Muscle of leg (tissue), 11 donors: ENCODE measurements around the gene IRF2BP2. TPM values are rescaled to one million over a fixed set of nuclear protein-coding genes. Genes with fewer than 3 reads are reported as not detected.

Experiments
- DNase-seq: peaks from one replicate; pipeline ENCODE4 v3.0.0; 2013
- H3K27ac ChIP-seq: one replicate; pipeline ENCODE4 v1.5.1; 2013; ENCODE audit warnings: mild to moderate bottlenecking, low read length, control low read depth
- H3K27me3 ChIP-seq: one replicate; pipeline ENCODE4 v1.6.1; 2013; ENCODE audit warnings: low read length; ENCODE audit not compliant: control insufficient read depth, insufficient read depth
- H3K36me3 ChIP-seq: one replicate; pipeline ENCODE4 v1.6.1; 2013; ENCODE audit warnings: low read length; ENCODE audit not compliant: control insufficient read depth, insufficient read depth
- H3K4me1 ChIP-seq: one replicate; pipeline ENCODE4 v1.6.1; 2013; ENCODE audit warnings: low read length; ENCODE audit not compliant: control insufficient read depth, insufficient read depth
- H3K4me3 ChIP-seq: one replicate; pipeline ENCODE4 v1.5.1; 2013; ENCODE audit warnings: low read length, control low read depth
- H3K9me3 ChIP-seq: replicated peaks from 2 replicates; pipeline ENCODE4 v1.6.1; 2013; ENCODE audit warnings: low read depth, low read length; ENCODE audit not compliant: control insufficient read depth
- WGBS: methylation state at CpG from one replicate; pipeline ENCODE4 v1.1.5; 2013; ENCODE audit warnings: missing lambda C conversion rate; ENCODE audit not compliant: insufficient coverage; 5-methylcytosine and 5-hydroxymethylcytosine counted together
- polyA plus RNA-seq, 8 donors: library from polyadenylated mRNA; unstranded; fragments of 120-200 nt; gene quantifications; one replicate each; pipeline versions ENCODE4 v1.2.1 to v1.2.3, GENCODE V29; 2013; ENCODE audit warnings: inconsistent platforms in 1 of 8, low replicate concordance in 1 of 8; ENCODE audit not compliant: insufficient read length in 8 of 8, insufficient read depth in 1 of 8
- total RNA-seq: library from RNA; stranded (reverse); fragments of 120-200 nt; gene quantifications from one replicate; pipeline ENCODE4 v1.2.4, GENCODE V29; 2013

The IRF2BP2 gene
- total and polyA plus RNA-seq, 9 donors = 59.9 to 93.0 (median 76.2) TPM

DNA sequence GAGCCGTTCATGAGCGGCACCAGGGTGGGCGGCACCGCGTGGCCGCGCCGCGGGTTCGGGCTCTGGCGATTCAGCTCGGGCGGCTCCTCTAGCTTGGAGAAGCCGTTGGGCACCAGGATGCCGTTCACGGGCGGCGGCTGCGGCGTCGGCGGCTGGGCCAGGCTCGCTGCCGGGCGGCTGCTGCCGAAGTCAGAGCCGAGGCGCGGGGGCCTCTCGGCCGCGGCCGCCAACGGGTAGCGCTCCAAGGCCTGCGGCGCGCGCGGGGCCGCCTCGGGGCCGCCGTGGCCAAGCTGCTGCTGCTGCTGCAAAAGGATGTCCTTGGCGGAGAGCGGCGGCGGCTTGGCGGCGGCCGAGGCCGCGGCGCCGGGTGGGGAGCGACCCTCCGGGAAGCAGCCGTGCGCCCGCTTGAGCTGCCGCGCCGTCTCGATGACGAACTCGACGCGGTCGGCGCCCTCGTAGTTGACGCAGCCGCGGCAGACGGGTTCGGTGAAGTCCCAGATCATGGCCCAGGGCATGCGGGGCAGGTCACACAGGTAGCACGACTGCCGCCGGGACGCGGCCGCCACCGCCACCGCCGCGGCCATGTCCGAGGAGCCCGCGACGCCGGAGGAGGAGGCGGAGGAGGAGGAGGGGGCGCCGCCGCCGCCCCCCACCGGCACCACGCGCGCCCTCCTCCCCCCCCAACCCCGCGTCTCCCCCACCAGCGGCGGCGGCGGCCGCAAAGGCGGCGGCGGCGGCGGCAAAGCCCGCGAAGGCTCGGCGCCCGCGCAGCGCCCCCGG lies 877 bp downstream of the IRF2BP2 start:
- peak; percentile 53 for DNase-seq
- Histone ChIP-seq H3K4me3 (peak overlapping the region; percentile 75), H3K36me3 (peaks cover 25% of the 10 kb centered on the region), H3K9me3 (no peaks in the 10 kb centered on the region), H3K27ac (peak overlapping the region; percentile 85), H3K27me3 (no peaks in the 10 kb centered on the region), H3K4me1 (peaks cover 38% of the 10 kb centered on the region)
- under 1% methylated on average over 105 of the region's 121 CpGs for WGBS

DNA sequence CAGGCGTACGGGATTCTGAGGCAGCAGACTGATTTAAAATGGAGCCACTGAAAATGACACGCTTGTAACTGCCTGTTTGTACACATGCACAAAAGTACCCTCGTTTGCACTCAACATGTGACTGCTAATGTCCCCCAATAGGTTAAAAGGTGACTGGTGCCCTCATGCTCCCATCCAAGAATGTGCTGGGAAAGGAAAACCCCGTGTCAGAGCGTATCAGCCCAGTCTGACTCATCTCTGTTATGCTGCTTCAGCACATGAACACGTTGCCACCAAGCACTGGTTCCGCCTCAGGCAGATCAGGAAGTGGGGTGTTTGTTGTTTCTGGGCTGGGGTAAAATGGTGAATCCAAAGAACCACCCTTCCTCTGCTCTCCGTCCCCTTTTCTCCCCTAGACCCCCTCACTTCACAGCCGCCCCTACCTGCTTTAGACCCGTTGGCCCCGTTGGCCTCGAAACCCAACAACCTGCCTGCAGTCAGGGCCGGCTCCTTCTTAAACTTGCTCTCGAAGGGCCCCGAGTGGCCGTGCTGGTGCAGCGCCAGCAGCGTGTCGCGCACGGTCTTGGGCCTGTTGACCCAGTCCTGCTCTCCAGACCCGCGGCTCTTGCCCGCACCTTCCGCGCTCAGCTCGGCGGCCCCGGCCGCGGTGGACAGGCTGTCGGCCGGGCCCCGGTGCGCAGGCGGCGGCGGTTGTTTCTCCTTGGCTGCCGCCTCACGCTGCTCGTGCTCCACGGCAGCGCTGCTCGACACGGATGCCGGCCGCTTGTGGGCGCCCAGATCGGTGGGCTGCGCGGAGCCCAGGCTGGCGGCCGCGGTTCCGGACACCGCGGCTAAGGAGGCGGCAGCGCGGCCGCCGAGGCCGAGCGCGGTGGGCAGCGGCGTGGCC lies 1.7 kb downstream of the IRF2BP2 start:
- DNase-seq = peak; percentile 93
- peaks cover 27% of the 10 kb centered on the region for H3K36me3 ChIP-seq
- no peaks in the 10 kb centered on the region for H3K9me3 ChIP-seq
- peak overlapping the region; percentile 75 for H3K4me3 ChIP-seq
- peaks cover 35% of the 10 kb centered on the region for H3K4me1 ChIP-seq
- no peaks in the 10 kb centered on the region for H3K27me3 ChIP-seq
- H3K27ac ChIP-seq = peak overlapping the region; percentile 98
- under 1% methylated on average over 65 of the region's 68 CpGs for WGBS

DNA sequence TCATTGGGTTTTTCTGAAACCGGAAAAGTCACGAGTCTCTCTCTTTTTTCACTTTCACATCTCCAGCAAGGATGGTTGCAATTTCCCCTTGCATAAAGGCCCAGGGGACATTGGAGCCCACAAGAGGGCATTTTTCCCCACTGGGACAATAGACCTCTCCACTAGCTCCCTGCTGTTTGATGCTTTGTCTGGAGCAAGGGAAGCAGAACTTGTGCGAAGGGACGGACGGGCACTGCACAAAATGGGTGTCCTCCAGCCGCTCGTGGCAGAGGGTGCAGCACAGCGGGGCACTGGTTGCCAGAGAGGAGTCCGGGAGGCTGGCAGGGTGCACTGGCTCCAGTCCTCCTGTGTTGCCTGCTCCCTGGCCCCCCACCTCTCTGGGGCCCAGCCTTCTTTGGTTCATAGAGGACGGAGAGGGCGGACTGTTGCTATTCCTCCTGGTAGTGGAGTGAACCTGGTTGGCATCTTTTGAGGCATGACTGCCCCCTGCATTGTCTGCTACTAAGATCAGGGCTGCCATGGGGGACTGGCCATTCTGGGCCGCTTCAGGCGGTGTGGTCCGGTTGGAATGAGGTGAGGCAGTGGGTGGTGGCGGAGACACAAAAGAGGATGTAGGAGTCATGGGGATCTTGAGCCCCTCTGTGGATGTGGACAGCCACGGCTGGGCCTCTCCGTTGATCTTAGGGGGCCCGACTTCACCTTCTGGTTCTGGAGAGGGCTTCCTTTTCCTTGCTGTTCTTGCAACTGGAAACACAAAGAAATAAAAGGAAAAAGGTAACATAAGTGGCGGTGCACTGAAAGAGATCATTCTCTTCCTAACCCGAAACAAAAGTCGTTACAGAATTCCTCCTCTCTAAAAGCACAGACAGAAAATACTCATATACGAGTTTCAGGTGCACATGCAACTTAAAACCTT lies 2.6 kb downstream of the IRF2BP2 start:
- peak; percentile 56 for DNase-seq
- Histone ChIP-seq H3K9me3 (no peaks in the 10 kb centered on the region), H3K27me3 (no peaks in the 10 kb centered on the region), H3K36me3 (peaks cover 27% of the 10 kb centered on the region), H3K4me1 (peaks cover 30% of the 10 kb centered on the region), H3K4me3 (peak overlapping the region; percentile 75), H3K27ac (peak overlapping the region; percentile 98)
- WGBS = 3% methylated on average over 13 of the region's 22 CpGs

DNA sequence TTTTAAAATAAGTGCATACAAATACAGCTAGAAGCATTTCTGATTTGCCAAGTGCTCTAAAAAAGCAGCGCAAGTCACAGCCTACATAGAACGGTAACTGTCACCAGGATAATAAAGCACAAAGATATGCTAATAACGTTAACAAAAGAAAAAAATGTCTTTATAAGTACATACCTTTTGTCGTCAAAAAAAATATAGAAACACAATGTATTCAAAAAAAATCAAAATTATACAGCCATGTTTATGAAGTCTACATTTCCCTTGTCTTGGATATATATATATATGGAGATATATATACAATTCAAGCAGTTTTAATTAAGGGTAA lies 3.2 kb downstream of the IRF2BP2 start:
- Histone ChIP-seq H3K27me3 (no peaks in the 10 kb centered on the region), H3K36me3 (peaks cover 27% of the 10 kb centered on the region), H3K4me3 (peak overlapping the region; percentile 75), H3K27ac (peak overlapping the region; percentile 98), H3K9me3 (no peaks in the 10 kb centered on the region), H3K4me1 (peaks cover 24% of the 10 kb centered on the region)
- no peak for DNase-seq
- WGBS = no CpG with 5 or more reads among the region's 4 CpGs

DNA sequence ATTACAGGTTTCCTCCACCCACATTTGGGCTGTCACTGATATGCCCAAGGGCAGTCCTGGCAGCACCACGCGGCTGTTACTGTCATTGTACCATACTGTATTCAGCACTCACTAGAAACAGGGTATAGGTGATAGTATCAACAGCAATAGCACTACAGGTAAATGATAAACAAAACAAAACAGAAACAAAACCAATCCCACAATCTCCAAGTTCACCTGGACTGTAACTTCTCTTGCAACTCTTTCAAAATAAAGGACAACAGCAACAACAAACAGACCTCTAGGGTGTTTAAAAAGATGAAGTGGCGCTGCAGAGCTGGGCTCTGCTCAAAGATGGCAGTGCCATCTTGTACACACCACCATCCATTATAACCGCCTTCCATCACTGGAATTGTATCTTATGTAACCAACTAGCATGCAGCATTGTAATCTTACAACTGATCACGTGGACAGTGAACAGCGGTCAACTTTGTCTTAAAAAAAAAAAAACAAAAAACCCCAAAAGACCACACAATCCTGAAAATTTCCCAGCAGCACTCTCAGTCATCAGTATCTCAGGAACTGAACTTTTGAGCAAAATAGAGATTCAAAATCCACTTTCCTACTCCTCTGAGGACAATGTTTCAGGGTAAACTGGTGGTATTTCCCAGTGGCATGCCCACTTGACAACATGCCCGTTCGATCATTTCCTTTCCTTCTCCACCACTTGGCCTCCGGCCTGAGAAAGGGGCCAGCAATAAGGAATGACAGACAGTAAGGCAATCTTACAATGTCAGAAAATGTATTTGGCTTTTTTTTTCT lies 3.8 kb downstream of the IRF2BP2 start:
- peaks cover 21% of the 10 kb centered on the region for H3K4me1 ChIP-seq
- peak overlapping the region; percentile 75 for H3K4me3 ChIP-seq
- H3K9me3 ChIP-seq = no peaks in the 10 kb centered on the region
- H3K36me3 ChIP-seq = peaks cover 27% of the 10 kb centered on the region
- no peaks in the 10 kb centered on the region for H3K27me3 ChIP-seq
- H3K27ac ChIP-seq = peak overlapping the region; percentile 98
- DNase-seq = peak; percentile 79
- WGBS = 0% methylated on average over 1 of the region's 9 CpGs

DNA sequence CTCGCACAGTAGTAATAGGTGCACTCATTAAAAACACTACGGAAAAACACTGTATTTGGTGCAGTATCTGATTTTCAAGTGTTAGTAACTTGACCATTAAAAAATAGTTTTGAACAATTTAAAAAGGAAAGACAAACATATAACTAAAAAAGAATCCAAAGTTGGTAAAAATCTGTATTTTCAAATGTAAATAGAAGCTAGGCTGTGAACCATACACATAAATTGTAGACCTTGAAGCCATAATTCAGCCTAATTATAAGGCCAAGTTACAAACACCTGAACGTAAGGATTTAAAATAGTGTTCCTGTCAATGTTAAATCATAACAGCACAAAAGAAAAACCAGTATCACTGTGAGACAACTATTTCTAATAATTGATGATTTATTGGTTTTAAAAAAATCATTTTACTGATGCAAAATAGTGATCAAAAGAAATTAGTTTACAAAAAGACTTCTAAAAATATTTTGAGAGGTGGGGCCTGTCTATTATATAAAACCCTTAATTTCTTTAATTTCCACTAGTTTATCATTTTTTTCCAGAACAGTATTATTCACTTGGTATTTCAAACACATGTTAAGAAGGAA lies 4.5 kb downstream of the IRF2BP2 start:
- H3K4me1 ChIP-seq = peaks cover 27% of the 10 kb centered on the region
- WGBS = no CpG with 5 or more reads among the region's 3 CpGs

DNA sequence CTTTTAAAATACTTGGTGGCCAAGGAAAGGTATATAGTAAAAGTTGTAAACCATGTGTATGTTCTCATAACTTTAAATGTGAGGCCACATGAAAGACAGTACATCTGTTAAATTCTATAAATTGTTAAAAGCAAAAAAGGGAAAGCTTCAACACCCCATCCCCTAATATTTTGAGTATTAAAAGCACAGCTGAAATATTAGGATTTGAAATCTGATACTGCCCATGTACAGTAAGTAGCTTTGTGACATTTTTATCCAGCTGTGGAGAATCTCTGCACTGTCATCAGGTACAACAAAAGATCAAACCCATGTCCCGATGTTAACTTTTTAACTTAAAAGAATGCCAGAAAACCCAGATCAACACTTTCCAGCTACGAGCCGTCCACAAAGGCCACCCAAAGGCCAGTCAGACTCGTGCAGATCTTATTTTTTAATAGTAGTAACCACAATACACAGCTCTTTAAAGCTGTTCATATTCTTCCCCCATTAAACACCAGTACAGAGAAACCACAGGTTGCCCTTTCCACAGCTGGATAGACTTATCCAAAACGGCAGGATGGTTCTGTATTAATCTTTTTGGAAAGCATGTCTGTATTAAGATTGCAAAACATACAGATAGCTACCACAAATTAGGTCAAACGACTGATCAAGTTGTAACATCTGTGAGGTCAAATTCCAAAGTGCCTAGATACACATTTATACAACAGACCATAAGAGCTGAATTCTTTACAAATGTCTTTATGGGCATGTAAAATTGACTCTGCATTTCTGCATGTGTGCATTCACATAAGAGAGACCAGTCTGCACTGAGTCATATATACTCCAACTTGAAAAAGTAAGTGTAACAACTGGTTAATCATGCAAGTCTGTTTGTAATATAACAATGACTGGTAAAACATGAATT lies 5.2 kb downstream of the IRF2BP2 start:
- peak overlapping the region; percentile 75 for H3K4me3 ChIP-seq
- 0% methylated on average over 3 of the region's 6 CpGs for WGBS
- H3K36me3 ChIP-seq = peaks cover 27% of the 10 kb centered on the region
- DNase-seq = peak; percentile 66
- peaks cover 30% of the 10 kb centered on the region for H3K4me1 ChIP-seq
- no peaks in the 10 kb centered on the region for H3K9me3 ChIP-seq
- peak overlapping the region; percentile 98 for H3K27ac ChIP-seq
- H3K27me3 ChIP-seq = no peaks in the 10 kb centered on the region

More for the DNA sequence above, 4.5 kb downstream of the IRF2BP2 start:
- Histone ChIP-seq H3K9me3 (no peaks in the 10 kb centered on the region), H3K4me3 (peak overlapping the region; percentile 75), H3K27ac (peak overlapping the region; percentile 98), H3K27me3 (no peaks in the 10 kb centered on the region), H3K36me3 (peaks cover 27% of the 10 kb centered on the region)
- no peak for DNase-seq

DNA sequence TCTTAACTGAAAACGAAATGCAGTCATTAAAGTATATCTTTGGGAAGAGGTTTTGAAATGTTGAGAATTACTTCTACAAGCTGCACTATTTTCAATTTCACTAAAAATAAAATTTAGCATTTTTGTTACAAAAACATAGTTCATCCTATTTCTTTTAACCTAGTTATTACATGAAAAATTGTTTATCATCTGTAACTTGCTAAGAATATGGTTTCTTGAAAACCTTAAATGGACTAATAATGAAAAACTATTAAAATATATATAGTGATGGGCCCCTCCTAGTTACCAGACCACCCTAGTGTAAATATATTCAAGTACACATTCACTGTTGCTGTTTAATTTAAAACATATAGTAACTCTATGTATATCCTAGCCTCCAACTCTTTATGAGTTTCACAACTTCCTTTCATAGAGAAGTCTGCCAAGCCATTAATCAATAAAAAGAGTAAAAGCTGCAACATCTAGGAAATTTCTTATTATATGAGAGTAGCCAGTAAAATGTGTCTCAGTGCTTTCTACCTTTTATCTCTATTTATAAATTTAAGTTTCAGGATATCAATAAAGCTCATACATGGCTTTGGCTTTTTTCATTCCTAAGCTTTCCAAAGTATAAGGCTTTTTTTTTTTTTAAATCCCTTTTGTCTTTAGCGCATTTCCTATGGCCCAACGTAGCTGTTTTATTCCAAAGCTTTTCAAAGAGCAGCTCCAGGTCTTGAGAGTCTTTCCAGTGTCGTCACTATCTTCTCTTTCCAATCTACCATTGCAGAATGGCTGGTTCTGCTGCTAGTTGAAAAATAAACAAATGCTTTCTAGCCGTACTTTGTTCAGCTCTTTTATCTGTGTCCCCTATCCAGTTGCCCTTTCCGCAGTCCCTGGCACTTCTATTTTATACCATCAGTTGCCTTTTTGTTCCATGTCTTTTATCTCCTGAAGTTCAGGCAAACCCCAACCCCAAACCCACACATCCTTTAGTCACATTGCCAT lies 6.5 kb downstream of the IRF2BP2 start:
- peaks cover 27% of the 10 kb centered on the region for H3K36me3 ChIP-seq
- peak overlapping the region; percentile 98 for H3K27ac ChIP-seq
- H3K4me1 ChIP-seq = peaks cover 37% of the 10 kb centered on the region
- H3K27me3 ChIP-seq = no peaks in the 10 kb centered on the region
- no peaks in the 10 kb centered on the region for H3K9me3 ChIP-seq
- DNase-seq = peak; percentile 85
- WGBS = 2% methylated on average over 4 of the region's 6 CpGs
- peak overlapping the region; percentile 23 for H3K4me3 ChIP-seq
